K562 (cell line): ENCODE measurements around the gene ZNF774.

ENCODE experiments used
- ATF4 ChIP-seq: fragments of 450-650 bp; formaldehyde crosslinking; IDR thresholded peaks from 2 replicates; pipeline ENCODE4 v1.4.0; 2022; ENCODE audit warnings: mild to moderate bottlenecking, moderate library complexity
- CREB1 ChIP-seq, 2 experiments: sonication (generic) in 1 of 2; formaldehyde crosslinking in 1 of 2; IDR thresholded peaks; 2 replicates each; pipeline versions ENCODE4 v1.6.1 to v1.8.0; 2012 to 2022; ENCODE audit warnings: inconsistent platforms in 1 of 2, mild to moderate bottlenecking in 1 of 2, missing genetic modification reagents in 1 of 2, moderate library complexity in 1 of 2
- MAFF ChIP-seq: IDR thresholded peaks from 2 replicates; pipeline ENCODE4 v1.6.1; 2012; ENCODE audit warnings: low read length, improper control_type of control experiment
- MAFG ChIP-seq: fragments of 450-650 bp; conservative IDR thresholded peaks from 2 replicates; pipeline ENCODE4 v1.6.1; 2016; ENCODE audit warnings: missing genetic modification characterization, missing compliant biosample characterization
- MAX ChIP-seq: sonication (generic); formaldehyde crosslinking; IDR thresholded peaks from 2 replicates; pipeline ENCODE4 v1.9.0; 2022; ENCODE audit warnings: mild to moderate bottlenecking, missing genetic modification reagents
- SOX6 ChIP-seq: fragments of 450-650 bp; IDR thresholded peaks from 2 replicates; pipeline ENCODE4 v1.6.1; 2014; ENCODE audit warnings: mild to moderate bottlenecking
- TCFL5 ChIP-seq: fragments of 250-450 bp; sonication (Bioruptor Pico); conservative IDR thresholded peaks from 2 replicates; pipeline ENCODE4 v1.6.1; 2021; ENCODE audit warnings: mild to moderate bottlenecking, moderate library complexity, matching md5 sums
- TRIM24 ChIP-seq, 2 experiments: fragments of 450-650 bp; IDR thresholded peaks; 2 replicates each; pipeline ENCODE4 v1.6.1; 2016
- TF ChIP-seq, protein P1 (sequence below), 2 experiments: fragments of 450-650 bp in 1 of 2; sonication (generic) in 1 of 2; formaldehyde crosslinking; conservative IDR thresholded peaks; 2 replicates each; pipeline versions ENCODE4 v1.4.0 to v1.8.1; 2020 to 2022; ENCODE audit warnings: mild to moderate bottlenecking in 1 of 2, missing genetic modification reagents in 1 of 2

DNA sequence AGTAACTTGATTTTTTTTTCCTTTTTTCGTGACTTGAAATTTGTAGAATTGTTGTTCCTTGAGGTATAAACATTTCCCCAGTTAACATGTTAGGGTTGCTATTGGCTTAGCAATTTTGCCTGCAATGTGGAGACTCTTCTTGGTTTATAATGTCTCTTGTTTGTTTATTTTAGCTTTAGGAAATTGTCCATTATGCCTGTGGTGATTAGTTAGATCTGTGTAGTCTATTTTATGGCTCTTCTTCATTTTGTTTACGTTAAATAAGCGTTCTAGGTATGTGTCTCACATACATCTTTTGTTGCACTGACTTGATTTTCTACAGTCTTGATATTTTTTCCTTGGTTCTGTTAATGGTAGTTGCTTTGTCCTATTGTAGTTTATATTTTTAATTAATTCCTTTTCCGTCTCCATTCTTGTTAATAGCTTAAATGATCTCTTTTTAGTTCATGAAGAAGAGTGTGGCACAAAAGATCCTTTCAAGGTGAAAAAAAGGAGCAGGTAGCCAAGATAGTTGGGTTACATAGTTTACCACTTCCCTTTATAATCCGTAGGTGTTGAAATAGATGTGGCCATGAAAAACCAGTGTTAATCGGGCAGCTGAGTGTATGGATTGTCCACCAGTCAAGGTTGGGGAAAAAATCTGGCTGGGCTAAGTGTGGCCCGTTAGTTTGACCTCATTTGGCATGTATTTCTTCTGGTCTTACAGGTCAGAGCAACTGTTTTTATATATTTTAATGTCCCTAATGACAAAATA lies 48.1 kb downstream of the ZNF774 start:
- TF ChIP-seq MAFG (tag) (no peak), MAX (CRISPR knock-in tag) (no peak), MAFF (no peak), CREB1 (IDR thresholded peaks at IDR 0.05) (no peak), CREB1 (CRISPR knock-in tag; IDR thresholded peaks at IDR 0.05) (no peak), TCFL5 (CRISPR knock-in tag) (no peak), SOX6 (no peak), ATF4 (CRISPR knock-in tag) (no peak), TRIM24 (IDR thresholded peaks at IDR 0.05) (no peak)
- TF ChIP-seq, protein P1, sequence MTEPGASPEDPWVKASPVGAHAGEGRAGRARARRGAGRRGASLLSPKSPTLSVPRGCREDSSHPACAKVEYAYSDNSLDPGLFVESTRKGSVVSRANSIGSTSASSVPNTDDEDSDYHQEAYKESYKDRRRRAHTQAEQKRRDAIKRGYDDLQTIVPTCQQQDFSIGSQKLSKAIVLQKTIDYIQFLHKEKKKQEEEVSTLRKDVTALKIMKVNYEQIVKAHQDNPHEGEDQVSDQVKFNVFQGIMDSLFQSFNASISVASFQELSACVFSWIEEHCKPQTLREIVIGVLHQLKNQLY (CRISPR knock-in tag; conservative IDR thresholded peaks at IDR 0.05), result no peak
